ENCODE results near the gene KEL. TPM values are rescaled to one million over a fixed set of nuclear protein-coding genes. Genes with fewer than 3 reads are reported as not detected.

Gene KEL
- total RNA-seq, 2 donors from 2014 or later: not detected

DNA sequence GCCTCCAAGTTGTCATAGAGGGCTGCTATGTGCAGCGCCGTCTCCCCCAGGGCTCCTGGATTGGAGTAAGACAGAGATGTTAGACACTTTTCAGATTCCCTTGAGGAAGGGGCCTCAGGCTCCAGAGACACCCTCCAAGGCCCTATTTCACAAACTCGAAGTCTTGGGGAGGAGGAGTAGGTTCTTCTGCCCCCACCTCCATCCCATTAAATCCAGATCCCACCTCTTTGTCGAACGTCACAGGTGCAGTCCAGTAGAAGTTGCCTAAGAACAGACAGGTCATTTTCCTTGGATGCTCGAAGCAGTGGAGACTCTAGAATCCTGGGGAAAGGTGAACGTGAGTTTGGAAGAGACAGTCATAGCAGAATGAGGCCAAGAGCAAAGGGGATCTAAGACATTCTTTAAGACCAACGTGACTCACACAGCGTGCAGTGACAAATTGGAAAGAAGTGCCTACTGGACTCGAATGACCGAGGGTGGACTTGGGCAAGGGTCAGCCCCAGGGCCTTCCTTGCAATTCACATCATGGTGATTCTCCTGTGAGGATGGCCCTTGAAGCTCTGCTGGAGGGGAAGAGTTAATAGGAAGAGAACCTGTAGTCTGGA lies 31.9 kb downstream of the KEL start:
- H3K36me3 ChIP-seq: no peaks in the 10 kb centered on the region
- no peaks in the 10 kb centered on the region for H3K4me1 ChIP-seq (ENCODE audit: control insufficient read depth in 1 of 2, low read depth in 2 of 2)
- H3K9me3 ChIP-seq: no peaks in the 10 kb centered on the region
- H3K4me3 ChIP-seq: no peak overlapping the region
- no peaks in the 10 kb centered on the region for H3K27me3 ChIP-seq (replicated peaks; ENCODE audit: insufficient read depth)
- ATAC-seq (ENCODE audit: insufficient number of reproducible peaks, low FRiP score, low read depth) (no peak), DNase-seq (ENCODE audit: low spot score) (no peak)
- TF ChIP-seq, protein P1, sequence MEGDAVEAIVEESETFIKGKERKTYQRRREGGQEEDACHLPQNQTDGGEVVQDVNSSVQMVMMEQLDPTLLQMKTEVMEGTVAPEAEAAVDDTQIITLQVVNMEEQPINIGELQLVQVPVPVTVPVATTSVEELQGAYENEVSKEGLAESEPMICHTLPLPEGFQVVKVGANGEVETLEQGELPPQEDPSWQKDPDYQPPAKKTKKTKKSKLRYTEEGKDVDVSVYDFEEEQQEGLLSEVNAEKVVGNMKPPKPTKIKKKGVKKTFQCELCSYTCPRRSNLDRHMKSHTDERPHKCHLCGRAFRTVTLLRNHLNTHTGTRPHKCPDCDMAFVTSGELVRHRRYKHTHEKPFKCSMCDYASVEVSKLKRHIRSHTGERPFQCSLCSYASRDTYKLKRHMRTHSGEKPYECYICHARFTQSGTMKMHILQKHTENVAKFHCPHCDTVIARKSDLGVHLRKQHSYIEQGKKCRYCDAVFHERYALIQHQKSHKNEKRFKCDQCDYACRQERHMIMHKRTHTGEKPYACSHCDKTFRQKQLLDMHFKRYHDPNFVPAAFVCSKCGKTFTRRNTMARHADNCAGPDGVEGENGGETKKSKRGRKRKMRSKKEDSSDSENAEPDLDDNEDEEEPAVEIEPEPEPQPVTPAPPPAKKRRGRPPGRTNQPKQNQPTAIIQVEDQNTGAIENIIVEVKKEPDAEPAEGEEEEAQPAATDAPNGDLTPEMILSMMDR (IDR thresholded peaks at IDR 0.05): no peak
- H3K27ac ChIP-seq: no peak overlapping the region

DNA sequence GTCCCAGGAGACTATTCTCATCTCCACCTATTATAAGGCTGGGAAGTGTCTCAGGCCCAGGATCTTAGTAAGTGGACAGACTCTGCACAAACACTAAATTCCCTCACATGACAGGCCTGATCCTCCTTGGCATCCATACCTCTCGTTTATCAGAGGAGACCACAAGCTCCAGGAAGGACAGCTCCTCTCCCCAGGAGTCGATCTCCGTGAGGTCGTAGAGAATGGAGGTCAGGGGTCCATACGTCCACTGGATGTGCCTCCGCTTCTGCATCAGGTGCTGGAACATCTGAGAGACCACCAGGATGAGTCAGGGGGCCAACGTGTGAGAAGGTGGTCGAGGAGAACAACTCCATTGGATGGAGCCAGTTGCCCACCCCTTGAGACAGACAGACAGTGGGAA lies 34.2 kb downstream of the KEL start:
- ATAC-seq (ENCODE audit: insufficient number of reproducible peaks, low FRiP score, low read depth): no peak
- H3K9me3 ChIP-seq: no peaks in the 10 kb centered on the region
- no peak for DNase-seq (ENCODE audit: low spot score)
- no peak overlapping the region for H3K27ac ChIP-seq
- H3K4me1 ChIP-seq (ENCODE audit: control insufficient read depth in 1 of 2, low read depth in 2 of 2): no peaks in the 10 kb centered on the region
- no peak overlapping the region for H3K4me3 ChIP-seq
- TF ChIP-seq, protein P1 (IDR thresholded peaks at IDR 0.05): no peak
- H3K27me3 ChIP-seq (replicated peaks; ENCODE audit: insufficient read depth): no peaks in the 10 kb centered on the region
- no peaks in the 10 kb centered on the region for H3K36me3 ChIP-seq

DNA sequence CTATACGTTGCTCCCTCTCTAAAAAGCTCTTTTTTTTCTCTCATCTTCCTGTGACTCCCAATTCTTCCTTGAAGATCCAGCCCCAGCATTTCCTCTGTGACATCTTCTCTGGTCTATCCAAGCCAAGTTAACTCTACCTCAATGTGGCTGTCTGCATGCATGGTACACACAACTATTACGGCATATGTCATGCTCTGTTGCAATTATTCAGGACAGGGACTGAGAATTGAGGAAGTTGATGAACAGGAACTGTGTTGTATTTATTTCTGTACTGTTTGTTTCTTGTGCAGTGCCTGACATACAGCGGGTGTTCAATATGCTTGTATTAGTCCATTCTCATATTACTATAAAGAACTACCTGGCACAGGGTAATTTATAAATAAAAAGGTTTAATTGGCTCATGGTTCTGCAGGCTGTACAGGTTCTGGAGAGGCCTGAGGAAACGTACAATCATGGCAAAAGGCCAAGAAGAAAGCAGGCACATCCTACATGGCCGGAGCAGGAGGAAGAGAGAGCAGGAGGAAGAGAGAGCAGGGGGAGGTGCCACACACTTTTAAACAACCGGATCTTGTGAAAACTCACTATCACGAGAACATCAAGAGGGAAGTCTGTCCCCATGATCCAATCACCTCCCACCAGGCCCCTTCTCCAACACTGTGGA lies 34.9 kb downstream of the KEL start:
- no peaks in the 10 kb centered on the region for H3K4me1 ChIP-seq (ENCODE audit: control insufficient read depth in 1 of 2, low read depth in 2 of 2)
- H3K27ac ChIP-seq: no peak overlapping the region
- TF ChIP-seq, protein P1 (IDR thresholded peaks at IDR 0.05): no peak
- no peaks in the 10 kb centered on the region for H3K27me3 ChIP-seq (replicated peaks; ENCODE audit: insufficient read depth)
- no peaks in the 10 kb centered on the region for H3K9me3 ChIP-seq
- no peaks in the 10 kb centered on the region for H3K36me3 ChIP-seq
- DNase-seq (ENCODE audit: low spot score) (no peak), ATAC-seq (ENCODE audit: insufficient number of reproducible peaks, low FRiP score, low read depth) (no peak)
- no peak overlapping the region for H3K4me3 ChIP-seq

DNA sequence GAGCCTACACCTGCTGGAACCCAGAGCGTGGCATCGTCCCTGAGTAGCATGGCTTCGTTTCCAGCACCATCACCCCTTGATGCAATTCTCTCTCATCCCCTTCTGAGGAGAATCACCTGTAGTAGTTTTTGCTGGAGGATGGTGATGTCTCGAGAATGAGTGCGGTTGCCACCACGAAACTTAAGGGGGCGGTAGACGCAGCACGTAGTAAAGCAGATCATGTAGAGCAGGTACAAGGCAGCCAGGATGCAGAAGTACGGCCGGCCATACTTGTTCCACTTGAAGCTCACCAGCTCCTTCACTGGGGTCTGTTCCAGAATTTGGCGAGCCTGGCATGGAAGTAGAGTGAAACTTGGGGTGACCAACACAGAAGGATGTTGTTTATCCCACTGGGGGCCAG lies 36.8 kb downstream of the KEL start:
- ATAC-seq (ENCODE audit: insufficient number of reproducible peaks, low FRiP score, low read depth): no peak
- H3K4me3 ChIP-seq: no peak overlapping the region
- no peak for DNase-seq (ENCODE audit: low spot score)
- no peaks in the 10 kb centered on the region for H3K27me3 ChIP-seq (replicated peaks; ENCODE audit: insufficient read depth)
- no peaks in the 10 kb centered on the region for H3K9me3 ChIP-seq
- H3K27ac ChIP-seq: no peak overlapping the region
- H3K36me3 ChIP-seq: no peaks in the 10 kb centered on the region
- H3K4me1 ChIP-seq (ENCODE audit: control insufficient read depth in 1 of 2, low read depth in 2 of 2): no peaks in the 10 kb centered on the region
- TF ChIP-seq, protein P1 (IDR thresholded peaks at IDR 0.05): no peak

DNA sequence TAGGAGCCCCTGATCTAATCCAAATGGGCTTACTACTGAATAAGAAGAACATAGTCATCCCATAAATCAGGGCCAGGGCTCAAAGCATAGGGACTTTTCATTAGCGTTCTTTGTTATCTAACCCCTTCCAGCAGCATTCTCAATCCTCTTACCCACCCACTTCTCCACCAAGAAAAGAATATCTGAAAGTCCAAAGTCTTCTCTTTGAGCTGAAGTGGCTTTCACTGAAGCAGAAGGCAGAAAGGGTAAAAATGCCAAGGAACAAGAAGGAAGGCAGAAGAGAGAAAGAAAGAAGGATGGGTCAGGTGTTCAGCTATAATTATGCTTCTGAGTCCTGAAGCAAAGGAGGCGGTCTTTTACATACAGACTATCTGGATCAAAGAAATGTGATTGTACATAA lies 38.8 kb downstream of the KEL start:
- no peak for ATAC-seq (ENCODE audit: insufficient number of reproducible peaks, low FRiP score, low read depth)

More for the DNA sequence above, 38.8 kb downstream of the KEL start:
- TF ChIP-seq, protein P1 (IDR thresholded peaks at IDR 0.05): no peak
- Histone ChIP-seq H3K36me3 (no peaks in the 10 kb centered on the region), H3K27me3 (replicated peaks; ENCODE audit: insufficient read depth) (no peaks in the 10 kb centered on the region), H3K4me1 (ENCODE audit: control insufficient read depth in 1 of 2, low read depth in 2 of 2) (no peaks in the 10 kb centered on the region), H3K9me3 (no peaks in the 10 kb centered on the region), H3K27ac (no peak overlapping the region), H3K4me3 (no peak overlapping the region)
- DNase-seq (ENCODE audit: low spot score): no peak
